ENCODE results near the gene MEOX2.

Gene MEOX2

DNA sequence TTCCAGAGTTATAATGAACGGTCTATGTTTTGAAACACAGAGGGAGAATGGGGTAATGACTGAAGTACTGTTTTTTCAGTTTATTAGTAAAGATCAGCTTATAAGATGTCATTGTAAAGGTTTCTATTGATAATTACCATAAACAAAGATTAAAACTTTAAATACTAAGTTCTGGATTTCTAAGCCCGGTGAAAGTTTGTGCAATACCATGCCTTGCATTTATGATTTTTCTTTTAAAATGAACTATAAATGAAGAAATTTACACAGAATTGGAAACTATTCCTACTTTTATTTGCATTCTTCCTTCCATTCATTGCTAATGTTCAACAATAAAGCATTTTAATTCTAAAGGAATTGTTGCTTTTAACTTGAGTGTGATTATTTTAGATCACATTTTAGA, 4.9 kb downstream of the MEOX2 start:
- H3K4me3 ChIP-seq (ENCODE audit: low read depth, low read length): no peak overlapping the region
- no peak for TF ChIP-seq CTCF (IDR thresholded peaks at IDR 0.05; ENCODE audit: low read depth, low read length)
- TF ChIP-seq, protein P1, sequence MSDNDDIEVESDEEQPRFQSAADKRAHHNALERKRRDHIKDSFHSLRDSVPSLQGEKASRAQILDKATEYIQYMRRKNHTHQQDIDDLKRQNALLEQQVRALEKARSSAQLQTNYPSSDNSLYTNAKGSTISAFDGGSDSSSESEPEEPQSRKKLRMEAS (IDR thresholded peaks at IDR 0.05; ENCODE audit: low read depth, low read length): no peak
- no peak for TF ChIP-seq MYC (IDR thresholded peaks at IDR 0.05; ENCODE audit: low read depth, low read length)
- no peak for TF ChIP-seq POLR2A (IDR thresholded peaks at IDR 0.05; ENCODE audit: extremely low read depth, insufficient read length)
- no peak for DNase-seq (ENCODE audit: low read depth)

GRCh38 chr7:15681186-15681585, 5.3 kb downstream of the MEOX2 start:
- H3K4me3 ChIP-seq (ENCODE audit: low read depth, low read length): no peak overlapping the region
- DNase-seq (ENCODE audit: low read depth): no peak
- TF ChIP-seq, protein P1 (IDR thresholded peaks at IDR 0.05; ENCODE audit: low read depth, low read length): no peak
- TF ChIP-seq CTCF (IDR thresholded peaks at IDR 0.05; ENCODE audit: low read depth, low read length) (no peak), MYC (IDR thresholded peaks at IDR 0.05; ENCODE audit: low read depth, low read length) (no peak), POLR2A (IDR thresholded peaks at IDR 0.05; ENCODE audit: extremely low read depth, insufficient read length) (no peak)

GRCh38 chr7:15680446-15680845, 6.0 kb downstream of the MEOX2 start:
- no peak for DNase-seq (ENCODE audit: low read depth)
- TF ChIP-seq CTCF (IDR thresholded peaks at IDR 0.05; ENCODE audit: low read depth, low read length) (no peak), MYC (IDR thresholded peaks at IDR 0.05; ENCODE audit: low read depth, low read length) (no peak), POLR2A (IDR thresholded peaks at IDR 0.05; ENCODE audit: extremely low read depth, insufficient read length) (no peak)
- TF ChIP-seq, protein P1 (IDR thresholded peaks at IDR 0.05; ENCODE audit: low read depth, low read length): no peak
- H3K4me3 ChIP-seq (ENCODE audit: low read depth, low read length): no peak overlapping the region

DNA sequence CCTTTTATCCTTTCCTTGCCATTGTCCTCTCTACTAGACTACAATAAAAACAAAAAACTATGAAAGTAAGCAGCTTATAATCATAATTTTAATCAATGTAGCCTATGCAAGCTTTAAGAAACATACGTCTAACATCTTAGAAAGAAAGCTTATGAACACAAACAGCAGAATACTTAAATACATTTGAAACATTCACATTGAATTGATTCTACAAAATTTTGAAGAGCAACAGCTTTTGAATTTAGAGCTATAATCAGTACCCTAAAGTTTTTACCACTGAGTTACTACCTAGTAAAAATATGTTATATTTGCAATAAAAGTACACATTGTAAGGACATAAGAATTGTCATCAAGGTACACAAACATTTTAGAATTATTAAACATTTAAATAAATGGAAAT, 7.2 kb downstream of the MEOX2 start:
- TF ChIP-seq MYC (IDR thresholded peaks at IDR 0.05; ENCODE audit: low read depth, low read length): no peak
- TF ChIP-seq, protein P1 (IDR thresholded peaks at IDR 0.05; ENCODE audit: low read depth, low read length): no peak
- TF ChIP-seq POLR2A (IDR thresholded peaks at IDR 0.05; ENCODE audit: extremely low read depth, insufficient read length): no peak
- TF ChIP-seq CTCF (IDR thresholded peaks at IDR 0.05; ENCODE audit: low read depth, low read length): no peak
- H3K4me3 ChIP-seq (ENCODE audit: low read depth, low read length): no peak overlapping the region
- DNase-seq (ENCODE audit: low read depth): no peak

DNA sequence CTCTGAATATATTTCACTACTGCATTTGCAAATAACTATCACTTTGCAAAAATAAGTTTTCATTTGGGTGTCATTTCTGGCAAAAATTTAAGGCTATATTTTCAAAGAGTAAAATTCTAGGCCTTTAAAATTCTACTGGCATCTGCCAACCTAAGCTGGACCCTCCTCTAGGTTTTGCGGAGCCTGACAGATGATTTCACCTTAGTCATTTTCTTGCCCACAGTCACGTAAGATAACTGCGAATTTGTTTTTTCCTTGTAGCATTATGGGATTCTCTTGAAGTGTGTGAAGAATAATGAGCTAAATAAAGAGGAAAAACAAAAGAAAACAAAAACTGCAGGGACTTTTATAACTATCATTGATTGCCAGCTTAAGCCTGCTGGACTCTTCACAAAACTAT, 7.8 kb downstream of the MEOX2 start:
- TF ChIP-seq CTCF (IDR thresholded peaks at IDR 0.05; ENCODE audit: low read depth, low read length): no peak
- TF ChIP-seq POLR2A (IDR thresholded peaks at IDR 0.05; ENCODE audit: extremely low read depth, insufficient read length): no peak
- no peak for TF ChIP-seq MYC (IDR thresholded peaks at IDR 0.05; ENCODE audit: low read depth, low read length)
- TF ChIP-seq, protein P1 (IDR thresholded peaks at IDR 0.05; ENCODE audit: low read depth, low read length): no peak
- no peak overlapping the region for H3K4me3 ChIP-seq (ENCODE audit: low read depth, low read length)
- no peak for DNase-seq (ENCODE audit: low read depth)

DNA sequence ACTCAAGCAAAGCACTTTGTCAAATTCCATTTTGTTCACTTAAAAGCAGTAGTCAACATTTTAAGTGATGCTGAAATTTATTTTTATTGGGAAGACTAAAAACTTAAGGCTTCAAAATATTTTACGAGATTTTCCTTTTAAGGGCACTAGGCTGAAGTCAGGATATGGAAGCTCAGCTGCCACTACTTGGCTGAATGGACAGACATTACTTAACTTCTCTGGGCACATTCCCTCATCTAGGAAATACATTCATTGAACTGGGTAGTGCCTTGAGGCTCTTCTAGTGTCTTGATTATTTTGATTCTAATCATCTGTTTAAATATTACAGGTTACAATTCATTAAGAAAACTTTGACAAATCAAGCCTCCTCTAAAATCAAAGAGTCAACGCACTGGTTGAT, 11.1 kb downstream of the MEOX2 start:
- H3K4me3 ChIP-seq (ENCODE audit: low read depth, low read length): no peak overlapping the region
- TF ChIP-seq MYC (IDR thresholded peaks at IDR 0.05; ENCODE audit: low read depth, low read length) (no peak), POLR2A (IDR thresholded peaks at IDR 0.05; ENCODE audit: extremely low read depth, insufficient read length) (no peak), CTCF (IDR thresholded peaks at IDR 0.05; ENCODE audit: low read depth, low read length) (no peak)
- TF ChIP-seq, protein P1 (IDR thresholded peaks at IDR 0.05; ENCODE audit: low read depth, low read length): no peak
- DNase-seq (ENCODE audit: low read depth): no peak

Data from NB4 (cell line).